ENCODE data around the gene SLC4A3.

The SLC4A3 gene

GRCh38 chr2:219632760-219633105 lies 5.3 kb downstream of the SLC4A3 start:
- no peak for DNase-seq

GRCh38 chr2:219633276-219634065 lies 6.0 kb downstream of the SLC4A3 start:
- DNase-seq, result no peak

- DNase-seq, result no peak
These were observed 6.9 kb downstream of the SLC4A3 start for GRCh38 chr2:219634171-219634940.

GRCh38 chr2:219634951-219635751 lies 7.7 kb downstream of the SLC4A3 start:
- DNase-seq, result no peak

GRCh38 chr2:219636144-219636915 lies 8.9 kb downstream of the SLC4A3 start:
- DNase-seq, result no peak

GRCh38 chr2:219636941-219637841 lies 9.8 kb downstream of the SLC4A3 start:
- no peak for DNase-seq

GRCh38 chr2:219637842-219638185 lies 10.4 kb downstream of the SLC4A3 start:
- DNase-seq, result no peak

GRCh38 chr2:219638217-219638947 lies 11.0 kb downstream of the SLC4A3 start:
- DNase-seq, result no peak

- DNase-seq, result no peak
These were observed 11.7 kb downstream of the SLC4A3 start for GRCh38 chr2:219638948-219639755.

- DNase-seq, result no peak
These were observed 14.1 kb downstream of the SLC4A3 start for GRCh38 chr2:219641390-219642068.

GRCh38 chr2:219642069-219642454 lies 14.6 kb downstream of the SLC4A3 start:
- DNase-seq, result no peak

GRCh38 chr2:219642465-219643083 lies 15.1 kb downstream of the SLC4A3 start:
- peak; percentile 85 for DNase-seq

- DNase-seq, result no peak
These were observed 15.6 kb downstream of the SLC4A3 start for GRCh38 chr2:219643084-219643473.

- DNase-seq, result no peak
These were observed 16.5 kb downstream of the SLC4A3 start for GRCh38 chr2:219643788-219644398.

GRCh38 chr2:219644801-219645480 lies 17.5 kb downstream of the SLC4A3 start:
- no peak for DNase-seq

- no peak for DNase-seq
These were observed 18.4 kb downstream of the SLC4A3 start for GRCh38 chr2:219645631-219646527.

GRCh38 chr2:219648176-219648575 lies 20.7 kb downstream of the SLC4A3 start:
- DNase-seq, result no peak

All from NCI-H146 (cell line).